Ovary (tissue), 9 donors: ENCODE results near the gene GDE1. TPM values are rescaled to one million over a fixed set of nuclear protein-coding genes. Genes with fewer than 3 reads are reported as not detected.

ENCODE experiments used
- DNase-seq, 5 donors: peaks; one replicate each; pipeline ENCODE4 v3.0.0-alpha.2; 2019 to 2020
- H3K27ac ChIP-seq, 2 donors: fragments of 200-600 bp; one replicate each; pipeline versions ENCODE4 v1.5.1 to v1.8.0; 2019 to 2022
- H3K27me3 ChIP-seq: fragments of 200-600 bp; one replicate; pipeline ENCODE4 v1.8.0; 2022
- H3K36me3 ChIP-seq: fragments of 200-600 bp; sonication (generic); one replicate; pipeline ENCODE4 v1.5.1; 2019
- H3K4me1 ChIP-seq: one replicate; pipeline ENCODE4 v1.8.1; 2013; ENCODE audit warnings: mild to moderate bottlenecking, moderate library complexity; ENCODE audit not compliant: insufficient read depth
- H3K4me3 ChIP-seq: fragments of 200-600 bp; sonication (generic); one replicate; pipeline ENCODE4 v1.5.1; 2017
- H3K9me3 ChIP-seq, 2 donors: fragments of 200-600 bp in 1 of 2; sonication (generic) in 1 of 2; one replicate each; pipeline versions ENCODE4 v1.5.1 to v1.8.1; 2013 to 2019; ENCODE audit warnings: mild to moderate bottlenecking in 1 of 2, moderate library complexity in 1 of 2
- CTCF ChIP-seq, 3 donors: fragments of 450-650 bp in 2 of 3; fragments of 200-600 bp in 1 of 3; IDR thresholded peaks; one replicate each; pipeline versions ENCODE4 v1.5.1 to v1.8.0; 2016 to 2022; ENCODE audit warnings: antibody characterized with exemption in 3 of 3, mild to moderate bottlenecking in 1 of 3
- EP300 ChIP-seq: sonication (generic); formaldehyde crosslinking; IDR thresholded peaks from one replicate; pipeline ENCODE4 v1.6.1; 2017; ENCODE audit warnings: antibody characterized with exemption
- POLR2A ChIP-seq: fragments of 450-650 bp; IDR thresholded peaks from one replicate; pipeline ENCODE4 v1.6.1; 2017; ENCODE audit warnings: antibody characterized with exemption, mild to moderate bottlenecking, moderate library complexity
- WGBS, 3 donors: extraction: QIAGEN DNeasy Blood & Tissue Kit in 1 of 3; methylation state at CpG; one replicate each; pipeline versions ENCODE4 v1.1.5 to v1.1.7; 2013 to 2017; 5-methylcytosine and 5-hydroxymethylcytosine counted together
- intact Hi-C, 4 donors: fragments of 100-400 bp; cut with DNase I; formaldehyde crosslinking; loops; one replicate each; pipeline versions ENCODE4 v1.11.0 to v1.15.1; 2022 to 2023
- polyA plus RNA-seq, 2 donors: library from polyadenylated mRNA; stranded (reverse); fragments of 200-250 nt in 1 of 2; fragments of 350-450 nt in 1 of 2; fragmentation: Illumina TruSeq in 1 of 2; extraction: RNeasy Lipid Tissue Mini Kit (QIAGEN cat#74804) in 1 of 2; gene quantifications; one replicate each; pipeline ENCODE4 v1.2.3, GENCODE V29; 2013 to 2014
- total RNA-seq, 7 donors: library from RNA; depleted of rRNA in 2 of 7; stranded (reverse); fragments of >200 nt in 2 of 7; fragmentation: NEBNext Ultra II Directional in 3 of 7; extraction: Animal tissue kit (Norgen Biotek cat#: 25700) in 3 of 7; gene quantifications; one replicate each; pipeline versions ENCODE4 v1.1.0 to v1.2.4, GENCODE V29; 2016 to 2023
- donor health status: DM: no; HTN: no; CAD: no; lungs with moderate emphysema.
- donor health status: DM: no; HTN: no; CAD: no.
- donor health status: Bipolar disorder and iron deficiency.
- donor health status: DM: yes; HTN: yes; CAD: no.
- donor health status: DM: no; HTN: no; CAD: no.
- donor health status: DM: yes; HTN: yes; CAD: no.

GDE1 gene
- total and polyA plus RNA-seq, 9 donors: 18.1 to 83.8 (median 28.7) TPM

DNA sequence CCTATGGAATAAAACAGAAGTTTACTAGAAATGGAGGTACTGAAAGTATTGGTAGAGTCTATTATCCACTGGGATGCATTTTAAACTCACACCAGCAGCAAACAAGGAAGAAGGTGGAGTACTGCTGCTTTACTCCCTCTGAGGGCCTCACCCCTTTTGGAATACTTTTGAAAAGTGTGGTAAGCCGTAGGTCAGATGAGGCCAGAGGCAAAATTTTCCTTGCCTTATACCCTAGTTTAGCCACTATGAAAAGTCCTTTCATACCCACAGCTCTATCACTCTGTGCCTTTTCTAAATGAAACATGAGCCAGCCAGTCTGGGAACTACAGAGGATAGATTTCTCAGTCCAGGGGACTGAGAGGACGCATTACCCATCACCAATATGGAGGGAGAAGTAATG lies 14.0 kb downstream of the GDE1 start:
- DNase-seq: no peak
- Histone ChIP-seq H3K27me3 (no peaks in the 10 kb centered on the region), H3K4me1 (no peaks in the 10 kb centered on the region), H3K36me3 (no peaks in the 10 kb centered on the region), H3K9me3 (no peaks in the 10 kb centered on the region), H3K27ac (no peak overlapping the region), H3K4me3 (no peak overlapping the region)
- 94 to 98% (median 97%) methylated on average over 2 of the region's 2 CpGs for WGBS, 3 donors
- TF ChIP-seq EP300 (no peak), POLR2A (no peak), CTCF (IDR thresholded peaks at IDR 0.05) (no peak)
- intact Hi-C loops: loop anchor here in 2 of 4 donors (10.0 kb wide), 1 partner anchor 423 kb away; no protein-coding TSS in a partner anchor

DNA sequence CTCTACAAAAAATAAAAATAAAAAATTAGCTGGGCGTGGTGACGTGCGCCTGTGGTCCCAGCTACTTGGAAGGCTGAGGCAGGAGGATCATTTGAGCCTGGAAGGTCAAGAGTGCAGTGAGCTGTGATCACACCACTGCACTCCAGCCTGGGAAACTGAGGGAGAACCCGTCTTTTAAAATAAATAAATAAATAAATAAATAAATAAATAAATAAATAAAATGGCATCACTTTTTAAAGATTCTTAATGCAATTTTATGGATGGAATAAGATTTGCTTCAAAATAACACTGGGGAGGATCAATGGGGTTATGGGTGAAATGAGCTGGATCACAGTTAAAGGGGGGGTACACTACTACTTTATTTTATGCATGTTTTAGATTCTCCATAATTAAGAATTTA lies 14.9 kb downstream of the GDE1 start:
- Histone ChIP-seq H3K4me3 (no peak overlapping the region), H3K9me3 (no peaks in the 10 kb centered on the region), H3K27me3 (no peaks in the 10 kb centered on the region), H3K36me3 (no peaks in the 10 kb centered on the region), H3K27ac (no peak overlapping the region), H3K4me1 (no peaks in the 10 kb centered on the region)
- TF ChIP-seq EP300: no peak
- no peak for TF ChIP-seq CTCF (IDR thresholded peaks at IDR 0.05)
- no peak for TF ChIP-seq POLR2A
- intact Hi-C loops: loop anchor here in 2 of 4 donors (10.0 kb wide), 1 partner anchor 422 kb away; no protein-coding TSS in a partner anchor
- WGBS, 3 donors: 97 to 98% (median 98%) methylated on average over 4 of the region's 4 CpGs
- no peak for DNase-seq

- Histone ChIP-seq H3K4me1 (no peaks in the 10 kb centered on the region), H3K27ac (no peak overlapping the region), H3K27me3 (no peaks in the 10 kb centered on the region), H3K9me3 (no peaks in the 10 kb centered on the region), H3K36me3 (no peaks in the 10 kb centered on the region), H3K4me3 (no peak overlapping the region)
- no peak for DNase-seq
- 66 to 73% (median 71%) methylated on average over 5 of the region's 5 CpGs for WGBS, 3 donors
- intact Hi-C loops: loop anchor here in 2 of 4 donors (10.0 kb wide), 1 partner anchor 421 kb away; no protein-coding TSS in a partner anchor
- TF ChIP-seq CTCF (IDR thresholded peaks at IDR 0.05) (no peak), POLR2A (no peak), EP300 (no peak)
Observed at GRCh38 chr16:19505600-19506303, 16.1 kb downstream of the GDE1 start.

DNA sequence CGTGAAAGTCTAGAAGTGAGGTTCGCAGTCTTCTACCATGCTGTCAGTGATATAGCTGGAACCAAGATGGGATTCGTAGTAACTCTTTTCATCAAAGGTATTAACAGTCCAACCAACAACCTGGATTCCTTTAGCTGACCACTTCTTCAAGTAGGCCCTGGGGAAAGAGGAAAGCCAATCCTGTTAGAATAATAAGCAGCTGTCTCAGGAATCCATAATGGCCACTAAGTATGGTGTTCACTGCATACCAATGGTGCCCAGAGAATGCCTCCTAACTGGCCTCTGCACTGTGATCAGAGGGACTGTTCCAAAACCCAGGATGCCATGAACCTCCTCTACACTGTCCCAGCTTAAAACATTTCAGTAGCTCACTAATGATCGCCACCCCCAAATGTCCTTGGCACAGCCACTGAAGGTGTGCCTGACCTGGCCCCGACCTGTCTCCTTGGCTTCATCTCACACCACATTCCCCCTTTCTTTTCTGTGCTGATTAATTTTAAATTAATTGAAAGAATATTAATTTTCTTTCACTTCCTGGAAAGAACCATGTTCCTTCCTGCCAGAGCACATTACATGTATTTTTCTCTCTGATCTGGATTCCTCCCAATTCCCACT lies 18.3 kb downstream of the GDE1 start:
- Histone ChIP-seq H3K4me1 (no peaks in the 10 kb centered on the region), H3K27me3 (no peaks in the 10 kb centered on the region), H3K4me3 (no peak overlapping the region), H3K9me3 (no peaks in the 10 kb centered on the region), H3K36me3 (no peaks in the 10 kb centered on the region), H3K27ac (no peak overlapping the region)
- TF ChIP-seq EP300 (no peak), CTCF (IDR thresholded peaks at IDR 0.05) (no peak), POLR2A (no peak)
- intact Hi-C loops: loop anchor here in 3 of 4 donors (2.0 to 10.0 kb wide), 3 partner anchors 43 to 419 kb away; no protein-coding TSS in a partner anchor
- no peak for DNase-seq
- WGBS, 3 donors: 90 to 97% (median 91%) methylated on average over 5 of the region's 5 CpGs
